HG02884 (cell line): ENCODE measurements around the gene SPANXN5.
"Not testable (repeated sequence)": the region's sequence is repeated elsewhere in the genome, so short reads cannot be mapped to it uniquely, and the experiment has no call there.

Experiments used
- ATAC-seq: cut with Tn5 transposase; IDR thresholded peaks from one replicate; pipeline ENCODE4 v1.9.1; 2021; ENCODE audit warnings: mild to moderate bottlenecking, moderate library complexity; ENCODE audit not compliant: unreplicated experiment

Gene SPANXN5, protein sequence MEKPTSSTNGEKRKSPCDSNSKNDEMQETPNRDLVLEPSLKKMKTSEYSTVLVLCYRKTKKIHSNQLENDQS

DNA sequence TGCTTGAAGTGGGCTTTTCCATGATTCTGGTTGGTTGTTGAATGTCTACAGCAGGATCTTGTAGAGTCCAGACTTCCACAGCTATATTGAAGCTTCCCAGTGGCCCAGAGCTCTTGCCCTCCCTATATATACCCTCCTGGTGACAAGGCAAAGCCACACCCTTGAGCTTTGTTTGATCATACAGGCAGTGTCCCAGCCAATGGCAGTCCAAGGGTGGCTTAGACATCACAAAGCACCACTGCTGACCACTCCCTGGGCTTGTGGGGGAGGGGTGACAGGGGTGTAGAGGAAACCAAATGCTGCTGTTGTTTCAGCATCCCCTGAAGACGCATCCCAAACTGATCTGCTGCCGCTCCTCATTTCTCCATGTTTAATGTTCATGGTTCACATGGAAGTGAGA, at the start of gene SPANXN5:
Gene SPANXN5 (minus strand): TSS at position 101 of the 400 bp plus-strand sequence. CDS start 79 bp downstream, at position 22.
- ATAC-seq, result not testable (repeated sequence)

DNA sequence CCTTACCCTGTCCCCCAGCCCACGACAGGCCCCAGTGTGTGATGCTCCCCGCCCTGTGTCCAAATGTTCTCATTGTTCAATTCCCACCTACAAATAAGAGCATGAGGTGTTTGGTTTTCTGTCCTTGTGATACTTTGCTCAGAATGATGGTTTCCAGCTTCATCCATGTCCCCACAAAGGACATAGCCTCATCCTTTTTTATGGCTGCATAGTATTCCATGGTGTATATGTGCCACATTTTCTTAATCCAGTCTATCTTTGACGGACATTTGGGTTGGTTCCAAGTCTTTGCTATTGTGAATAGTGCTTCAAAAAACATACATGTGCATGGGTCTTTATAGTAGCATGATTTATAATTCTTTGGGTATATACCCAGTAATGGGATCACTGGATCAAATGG, 46.4 kb upstream of the SPANXN5 start:
- ATAC-seq, result not testable (repeated sequence)

DNA sequence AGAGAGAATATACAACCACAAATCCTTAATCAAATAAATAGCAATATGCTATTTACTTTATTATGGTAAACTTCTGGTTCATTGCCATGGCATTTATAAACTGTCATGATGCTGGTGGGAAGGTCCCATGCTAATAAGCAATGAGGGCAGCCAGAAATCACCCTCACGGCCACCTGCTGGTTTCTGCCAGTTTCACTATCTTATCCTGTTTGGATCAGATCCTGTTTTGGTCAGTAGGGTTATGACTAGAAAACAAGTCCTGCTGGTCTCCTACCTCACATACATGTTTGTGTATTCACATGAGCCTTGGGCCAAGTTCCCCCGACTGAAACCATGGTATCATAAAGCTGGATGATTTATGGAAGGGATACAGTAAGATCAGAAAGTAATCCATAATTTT, 41.9 kb upstream of the SPANXN5 start:
- ATAC-seq, result no peak

DNA sequence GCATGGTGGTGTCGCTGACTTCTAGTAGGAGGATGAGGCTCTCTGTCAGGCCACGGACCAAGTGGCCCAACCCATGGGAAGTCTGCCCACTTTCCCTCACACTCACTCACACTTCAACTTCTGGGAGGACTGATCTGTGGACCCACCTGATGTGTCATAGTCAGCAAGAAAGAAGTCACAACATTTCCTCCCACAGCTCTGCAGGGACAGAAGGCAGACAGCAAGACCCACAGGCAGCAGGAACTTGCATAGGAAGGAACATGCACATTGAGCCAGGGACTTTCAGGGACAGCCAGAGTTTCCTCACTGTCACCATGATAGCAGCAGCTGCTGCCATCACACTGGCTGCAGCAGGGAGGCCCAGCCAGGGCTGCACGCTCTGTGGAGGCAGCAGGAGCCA, 33.3 kb upstream of the SPANXN5 start:
- ATAC-seq, result no peak

DNA sequence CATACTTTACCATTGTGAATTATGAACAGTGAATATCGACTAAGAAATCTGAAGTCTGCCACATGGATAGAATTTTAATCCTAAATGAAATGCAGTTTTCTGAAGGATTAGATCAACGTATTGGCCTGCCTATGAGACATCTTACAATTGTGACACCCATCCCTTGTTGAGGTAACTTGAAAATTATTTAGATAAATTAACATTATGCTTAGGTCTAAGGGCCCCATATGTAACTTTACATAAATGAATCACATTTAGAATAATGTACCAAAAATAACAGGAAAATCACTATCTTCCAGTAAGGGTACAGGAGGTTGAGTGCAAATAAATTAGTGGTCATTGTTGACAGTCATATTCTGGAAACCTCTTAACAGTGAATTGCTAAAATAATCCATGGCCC, 27.4 kb upstream of the SPANXN5 start:
- no peak for ATAC-seq

DNA sequence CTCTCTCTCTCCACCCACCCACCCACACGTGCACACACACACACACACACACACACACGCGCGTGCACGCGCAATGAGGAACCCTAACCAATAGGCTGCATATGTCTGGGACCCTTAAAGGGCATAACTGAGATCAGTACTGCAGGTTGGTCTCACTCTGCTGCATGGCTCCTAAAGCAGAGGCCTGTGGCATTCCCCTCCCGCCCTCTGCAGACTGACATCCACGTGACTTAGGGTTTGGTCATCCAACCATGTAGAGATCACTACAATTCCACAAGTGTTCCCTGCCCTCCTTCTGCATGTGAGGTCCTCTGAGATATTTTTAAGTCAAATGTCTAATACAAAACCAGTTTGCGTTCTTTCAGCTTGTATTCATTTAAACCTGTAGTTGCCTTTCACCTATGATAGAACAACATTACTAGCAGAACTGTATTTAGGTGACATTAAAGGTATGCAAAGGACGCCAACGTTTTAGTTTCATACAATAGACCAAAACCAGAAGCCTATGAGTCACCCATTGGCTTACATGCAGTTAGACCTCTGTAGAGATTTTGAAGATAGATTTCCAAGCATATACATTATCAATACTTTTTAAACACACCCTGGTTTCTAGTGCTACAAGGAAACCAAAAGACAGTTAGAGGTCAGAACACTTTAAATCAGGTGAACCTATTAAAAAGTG, 24.0 kb upstream of the SPANXN5 start:
- ATAC-seq, result no peak

DNA sequence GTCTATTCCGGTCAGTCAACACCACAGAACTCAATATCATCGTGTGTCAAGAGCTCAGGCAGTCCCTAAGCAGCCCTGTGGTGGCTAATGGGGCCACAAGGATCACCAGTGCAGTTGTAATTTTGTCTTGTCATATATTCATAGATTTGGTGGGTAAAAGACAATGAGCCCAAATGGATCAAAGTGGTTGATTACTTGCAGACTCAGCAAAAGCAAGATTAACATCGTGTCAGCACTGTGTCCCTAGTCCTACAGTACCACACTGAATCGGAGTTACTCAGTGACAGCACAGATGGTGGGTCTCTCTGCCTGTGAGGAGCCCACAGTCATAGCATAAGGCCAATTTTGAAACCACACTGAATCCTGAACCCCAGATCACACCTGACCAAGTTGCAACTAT, 22.6 kb upstream of the SPANXN5 start:
- ATAC-seq, result no peak

DNA sequence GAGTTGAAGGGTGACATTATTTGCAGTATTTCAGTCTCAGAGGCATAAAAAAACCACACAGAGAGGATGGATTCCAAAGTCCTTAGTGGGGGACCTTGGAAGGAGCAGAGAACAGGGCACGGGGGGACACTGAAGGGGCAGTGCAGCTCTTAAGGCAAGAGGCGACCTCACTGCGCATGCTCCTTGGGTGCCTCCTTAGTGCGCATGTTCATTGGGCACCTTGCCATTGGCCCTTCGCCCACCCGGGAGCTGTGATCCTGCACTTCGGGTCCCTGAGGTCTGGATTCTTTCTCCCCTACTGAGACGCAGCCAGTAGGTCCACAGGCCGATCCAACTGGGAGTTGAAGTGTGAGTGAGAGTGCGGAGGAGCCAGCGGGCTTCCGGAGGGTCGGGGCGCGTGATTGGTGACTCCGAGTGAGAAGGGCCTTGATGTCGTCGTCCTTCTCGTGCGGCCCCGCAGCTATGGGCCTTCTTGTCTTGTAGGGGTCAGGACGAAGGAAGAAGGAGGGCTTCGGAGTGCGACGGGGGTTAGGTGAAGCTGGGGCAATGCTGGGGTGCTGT, 13.9 kb upstream of the SPANXN5 start, which contains the start of gene XAGE5:
Gene XAGE5 (plus strand): TSS at position 223 of the 561 bp plus-strand sequence. CDS start 1,280 bp downstream, outside the sequence.
- ATAC-seq, result no peak

DNA sequence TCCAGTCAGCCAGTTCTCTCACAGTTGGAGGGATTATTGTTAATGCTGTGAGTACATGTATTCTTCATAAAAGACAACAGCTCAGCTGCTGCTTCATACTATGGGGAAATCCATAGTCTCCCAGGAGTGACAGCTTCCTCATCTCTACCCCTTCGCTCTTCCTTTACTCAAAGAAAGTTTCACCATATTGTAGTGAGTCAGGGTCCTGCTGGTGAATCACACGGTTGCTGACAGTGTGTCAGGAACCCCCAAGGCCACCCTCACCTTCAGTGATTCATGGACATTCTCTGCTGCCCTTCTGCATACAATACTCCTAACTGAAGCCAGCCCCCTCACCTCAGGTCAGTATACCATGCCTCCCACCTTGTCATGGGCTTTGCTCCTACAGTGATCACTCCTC, 7.6 kb upstream of the SPANXN5 start:
- ATAC-seq, result not testable (repeated sequence)

DNA sequence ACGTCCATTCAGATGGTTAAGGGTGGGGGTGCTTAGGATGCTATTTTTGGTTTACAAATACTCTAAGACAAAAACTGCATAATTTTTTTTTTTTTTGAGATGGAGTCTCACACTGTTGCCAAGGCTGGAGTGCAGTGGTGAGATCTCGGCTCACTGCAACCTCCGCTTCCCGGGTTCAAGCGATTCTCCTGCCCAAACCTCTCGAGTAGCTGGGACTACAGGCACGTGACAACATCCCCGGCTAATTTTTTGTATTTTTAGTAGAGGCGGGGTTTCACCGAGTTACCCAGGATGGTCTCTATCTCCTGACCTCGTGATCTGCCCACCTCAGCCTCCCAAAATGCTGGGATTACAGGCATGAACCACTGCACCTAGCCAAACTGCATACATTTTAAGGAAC, 23.7 kb downstream of the SPANXN5 start:
- ATAC-seq, result not testable (repeated sequence)

DNA sequence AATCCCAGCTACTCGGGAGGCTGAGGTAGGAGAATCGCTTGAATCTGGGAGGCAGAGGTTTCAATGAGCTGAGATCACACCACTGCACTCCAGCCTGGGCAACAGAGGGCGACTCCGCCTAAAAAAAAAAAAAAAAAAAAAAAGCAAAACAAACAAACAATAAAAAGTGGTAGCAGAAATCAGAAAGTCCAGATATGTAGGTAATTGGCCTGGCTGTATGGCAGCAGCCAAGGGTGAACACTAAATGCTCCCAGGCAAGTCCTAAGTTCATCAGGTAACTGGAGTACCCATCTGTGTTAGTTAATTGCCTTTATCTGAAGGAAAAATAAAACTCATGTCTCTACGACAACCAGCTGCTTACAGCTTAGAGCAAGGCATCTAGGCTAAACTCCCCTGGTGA, 31.2 kb downstream of the SPANXN5 start:
- not testable (repeated sequence) for ATAC-seq

DNA sequence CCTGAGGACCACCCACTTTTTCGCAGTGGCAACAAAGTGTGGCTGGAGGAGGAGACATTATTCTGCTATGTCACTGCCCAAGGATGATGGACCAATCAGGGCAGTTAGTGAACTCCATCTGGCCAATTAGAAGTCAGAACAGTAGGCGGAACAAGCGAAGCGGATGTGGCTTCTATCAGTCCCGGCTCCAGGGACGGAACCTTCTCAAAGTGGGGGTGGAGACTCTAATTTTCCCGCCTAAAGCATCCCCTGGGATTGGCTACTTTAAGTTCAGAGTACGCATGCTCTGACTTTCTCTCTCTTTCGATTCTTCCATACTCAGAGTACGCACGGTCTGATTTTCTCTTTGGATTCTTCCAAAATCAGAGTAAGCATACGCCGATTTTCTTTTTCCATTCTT, 46.3 kb downstream of the SPANXN5 start, which contains the start of gene SSX2B:
Gene SSX2B (plus strand): TSS at position 301 of the 400 bp plus-strand sequence. CDS start 1,429 bp downstream, outside the sequence.
- ATAC-seq, result not testable (repeated sequence)
